Sigmoid colon (tissue), 4 donors: Measurements from ENCODE around the gene GRM7.

Experiments used
- EP300 ChIP-seq, 4 donors: sonication (generic); formaldehyde crosslinking; IDR thresholded peaks; one replicate each; pipeline ENCODE4 v1.6.1; 2017; ENCODE audit warnings: antibody characterized with exemption in 4 of 4
- POLR2A ChIP-seq, 2 donors: fragments of 450-650 bp; IDR thresholded peaks; one replicate each; pipeline ENCODE4 v1.6.1; 2016; ENCODE audit warnings: antibody characterized with exemption in 2 of 2, mild to moderate bottlenecking in 2 of 2, moderate library complexity in 2 of 2
- POLR2AphosphoS5 ChIP-seq, 4 donors: sonication (generic); formaldehyde crosslinking; IDR thresholded peaks; one replicate each; pipeline ENCODE4 v1.6.1; 2017; ENCODE audit warnings: antibody characterized with exemption in 4 of 4
- TF ChIP-seq, protein P1 (sequence below), 4 experiments: fragments of 450-650 bp in 3 of 4; fragments of 200-600 bp in 1 of 4; IDR thresholded peaks; one replicate each; pipeline ENCODE4 v1.5.1; 2016 to 2019; ENCODE audit warnings: antibody characterized with exemption in 4 of 4, mild to moderate bottlenecking in 3 of 4, moderate library complexity in 2 of 4

DNA sequence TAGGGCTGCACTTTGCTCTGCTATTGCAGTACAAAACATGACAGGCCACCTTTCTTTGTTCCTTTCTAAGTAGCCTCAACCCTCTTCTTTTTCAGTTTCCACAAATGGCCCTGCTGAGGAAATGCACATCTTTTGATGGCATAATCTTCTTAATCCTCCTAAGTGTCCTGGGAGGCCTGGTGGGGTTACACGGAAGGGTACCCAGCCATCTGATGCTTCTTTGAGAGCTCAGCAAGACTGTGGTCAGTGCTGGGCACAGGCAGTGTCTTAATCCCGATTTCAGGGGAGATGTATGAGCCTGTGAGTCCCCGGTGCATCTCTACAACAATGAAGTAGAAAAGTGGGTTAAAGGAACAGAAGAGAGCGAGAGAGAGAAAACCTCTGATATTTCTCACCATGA, 404.8 kb downstream of the GRM7 start:
- TF ChIP-seq, protein P1, sequence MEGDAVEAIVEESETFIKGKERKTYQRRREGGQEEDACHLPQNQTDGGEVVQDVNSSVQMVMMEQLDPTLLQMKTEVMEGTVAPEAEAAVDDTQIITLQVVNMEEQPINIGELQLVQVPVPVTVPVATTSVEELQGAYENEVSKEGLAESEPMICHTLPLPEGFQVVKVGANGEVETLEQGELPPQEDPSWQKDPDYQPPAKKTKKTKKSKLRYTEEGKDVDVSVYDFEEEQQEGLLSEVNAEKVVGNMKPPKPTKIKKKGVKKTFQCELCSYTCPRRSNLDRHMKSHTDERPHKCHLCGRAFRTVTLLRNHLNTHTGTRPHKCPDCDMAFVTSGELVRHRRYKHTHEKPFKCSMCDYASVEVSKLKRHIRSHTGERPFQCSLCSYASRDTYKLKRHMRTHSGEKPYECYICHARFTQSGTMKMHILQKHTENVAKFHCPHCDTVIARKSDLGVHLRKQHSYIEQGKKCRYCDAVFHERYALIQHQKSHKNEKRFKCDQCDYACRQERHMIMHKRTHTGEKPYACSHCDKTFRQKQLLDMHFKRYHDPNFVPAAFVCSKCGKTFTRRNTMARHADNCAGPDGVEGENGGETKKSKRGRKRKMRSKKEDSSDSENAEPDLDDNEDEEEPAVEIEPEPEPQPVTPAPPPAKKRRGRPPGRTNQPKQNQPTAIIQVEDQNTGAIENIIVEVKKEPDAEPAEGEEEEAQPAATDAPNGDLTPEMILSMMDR (IDR thresholded peaks at IDR 0.05) = no peak
- TF ChIP-seq POLR2A (IDR thresholded peaks at IDR 0.05) = no peak
- TF ChIP-seq EP300 (IDR thresholded peaks at IDR 0.05) = no peak
- TF ChIP-seq POLR2AphosphoS5 (IDR thresholded peaks at IDR 0.05) = no peak
